Measurements from ENCODE around the gene SLC17A6. TPM values are rescaled to one million over a fixed set of nuclear protein-coding genes. Genes with fewer than 3 reads are reported as not detected.

Gene SLC17A6
- not detected for total RNA-seq
- long read RNA-seq, result 0 reads

DNA sequence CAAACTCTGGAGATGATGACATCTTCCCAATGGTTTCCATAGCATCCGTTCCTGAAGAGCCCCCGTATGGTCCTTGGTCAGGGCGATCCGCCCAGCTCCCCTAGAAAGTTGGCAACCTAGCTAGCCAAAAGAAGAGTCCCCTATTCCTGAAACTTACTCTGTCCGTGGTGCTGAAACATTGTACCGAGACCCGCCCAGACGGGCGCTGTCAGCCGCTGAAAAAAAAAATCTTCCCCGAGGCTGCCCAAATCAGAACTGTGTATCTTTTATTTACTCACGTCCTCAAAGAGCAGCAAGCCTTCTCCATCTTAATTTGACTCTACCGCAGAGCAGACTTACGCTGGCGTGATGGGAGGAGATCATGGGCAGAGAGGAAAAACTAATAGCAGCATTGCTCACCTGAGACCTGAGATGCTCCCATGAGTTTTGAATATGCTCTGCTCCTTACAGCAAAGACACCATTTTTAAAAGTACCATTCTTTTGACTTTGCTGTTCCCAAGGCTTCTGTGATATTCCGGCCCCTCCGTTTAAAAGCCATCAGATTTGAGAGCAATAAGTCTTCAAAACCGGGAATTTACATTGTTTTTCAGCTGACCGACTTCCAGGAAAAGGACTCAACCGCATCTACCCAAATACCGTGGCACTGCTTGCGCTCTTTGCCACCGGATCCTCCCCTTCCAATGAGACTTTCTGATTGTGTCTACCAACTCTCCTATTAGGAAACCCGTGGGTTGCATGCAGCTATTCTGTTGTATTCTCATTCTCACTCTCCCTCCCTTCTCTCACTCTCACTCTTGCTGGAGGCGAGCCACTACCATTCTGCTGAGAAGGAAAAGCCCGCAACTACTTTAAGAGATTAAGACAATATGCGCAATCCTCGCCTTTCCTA lies at the start of gene SLC17A6:
Gene SLC17A6 (plus strand): TSS at position 786 of the 890 bp plus-strand sequence. CDS start 153 bp downstream, outside the sequence.
- Histone ChIP-seq H3K27me3 (peaks cover 55% of the 10 kb centered on the region), H3K4me1 (no peaks in the 10 kb centered on the region), H3K4me3 (no peak within 1 kb of the TSS), H3K27ac (no peak within 1 kb of the TSS), H3K9me3 (no peaks in the 10 kb centered on the region), H3K36me3 (no peaks in the 10 kb centered on the region)
- ATAC-seq (peak; percentile 36), DNase-seq (no peak)
- TF ChIP-seq, protein P1, sequence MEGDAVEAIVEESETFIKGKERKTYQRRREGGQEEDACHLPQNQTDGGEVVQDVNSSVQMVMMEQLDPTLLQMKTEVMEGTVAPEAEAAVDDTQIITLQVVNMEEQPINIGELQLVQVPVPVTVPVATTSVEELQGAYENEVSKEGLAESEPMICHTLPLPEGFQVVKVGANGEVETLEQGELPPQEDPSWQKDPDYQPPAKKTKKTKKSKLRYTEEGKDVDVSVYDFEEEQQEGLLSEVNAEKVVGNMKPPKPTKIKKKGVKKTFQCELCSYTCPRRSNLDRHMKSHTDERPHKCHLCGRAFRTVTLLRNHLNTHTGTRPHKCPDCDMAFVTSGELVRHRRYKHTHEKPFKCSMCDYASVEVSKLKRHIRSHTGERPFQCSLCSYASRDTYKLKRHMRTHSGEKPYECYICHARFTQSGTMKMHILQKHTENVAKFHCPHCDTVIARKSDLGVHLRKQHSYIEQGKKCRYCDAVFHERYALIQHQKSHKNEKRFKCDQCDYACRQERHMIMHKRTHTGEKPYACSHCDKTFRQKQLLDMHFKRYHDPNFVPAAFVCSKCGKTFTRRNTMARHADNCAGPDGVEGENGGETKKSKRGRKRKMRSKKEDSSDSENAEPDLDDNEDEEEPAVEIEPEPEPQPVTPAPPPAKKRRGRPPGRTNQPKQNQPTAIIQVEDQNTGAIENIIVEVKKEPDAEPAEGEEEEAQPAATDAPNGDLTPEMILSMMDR (IDR thresholded peaks at IDR 0.05), result no peak
- intact Hi-C loops (cut with DNase I), result loop anchor here (10.0 kb wide), 1 partner anchor 447 kb away; no protein-coding TSS in a partner anchor

GRCh38 chr11:22302368-22302767 lies 35.8 kb upstream of the SLC17A6 start:
- ATAC-seq (no peak), DNase-seq (no peak)
- Histone ChIP-seq H3K27ac (no peak overlapping the region), H3K36me3 (no peaks in the 10 kb centered on the region), H3K9me3 (no peaks in the 10 kb centered on the region), H3K27me3 (no peaks in the 10 kb centered on the region), H3K4me3 (no peak overlapping the region), H3K4me1 (no peaks in the 10 kb centered on the region)
- intact Hi-C loops (cut with DNase I), result no loop called here
- TF ChIP-seq, protein P1 (IDR thresholded peaks at IDR 0.05), result no peak

DNA sequence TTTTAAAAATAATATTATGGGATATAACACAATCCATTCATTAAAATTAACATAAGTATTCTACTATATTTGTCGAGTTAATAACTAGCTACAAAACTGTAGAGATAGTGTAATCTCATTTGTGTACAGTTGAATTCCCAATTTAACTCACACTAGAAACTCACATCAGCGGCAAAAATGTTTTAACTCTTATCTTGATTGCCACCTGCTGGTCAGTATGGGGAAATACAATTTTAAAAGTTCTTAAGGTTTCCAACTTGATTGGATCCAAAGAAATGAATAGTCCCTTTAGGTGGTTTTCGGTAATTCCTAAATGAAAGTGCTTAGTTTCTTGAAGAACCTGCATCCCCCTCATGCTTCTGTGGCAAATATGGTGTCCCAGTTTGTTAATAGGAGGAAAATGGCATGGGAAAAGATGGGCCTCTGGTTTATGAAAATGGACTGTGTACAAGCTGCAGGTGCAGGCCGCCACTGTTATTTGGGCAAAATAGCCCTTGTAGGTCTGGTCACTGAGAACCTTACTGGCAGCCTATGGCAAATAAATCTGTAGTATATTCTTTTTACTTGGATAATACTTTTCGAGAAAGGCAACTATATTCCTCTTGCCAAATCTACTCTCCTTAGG lies 33.7 kb upstream of the SLC17A6 start:
- H3K36me3 ChIP-seq, result no peaks in the 10 kb centered on the region
- no peaks in the 10 kb centered on the region for H3K4me1 ChIP-seq
- TF ChIP-seq, protein P1 (IDR thresholded peaks at IDR 0.05), result peak; percentile 74
- H3K27ac ChIP-seq, result no peak overlapping the region
- H3K9me3 ChIP-seq, result no peaks in the 10 kb centered on the region
- intact Hi-C loops (cut with DNase I), result no loop called here
- DNase-seq (no peak), ATAC-seq (peak; percentile 48)
- no peak overlapping the region for H3K4me3 ChIP-seq
- H3K27me3 ChIP-seq, result peaks cover 6% of the 10 kb centered on the region

DNA sequence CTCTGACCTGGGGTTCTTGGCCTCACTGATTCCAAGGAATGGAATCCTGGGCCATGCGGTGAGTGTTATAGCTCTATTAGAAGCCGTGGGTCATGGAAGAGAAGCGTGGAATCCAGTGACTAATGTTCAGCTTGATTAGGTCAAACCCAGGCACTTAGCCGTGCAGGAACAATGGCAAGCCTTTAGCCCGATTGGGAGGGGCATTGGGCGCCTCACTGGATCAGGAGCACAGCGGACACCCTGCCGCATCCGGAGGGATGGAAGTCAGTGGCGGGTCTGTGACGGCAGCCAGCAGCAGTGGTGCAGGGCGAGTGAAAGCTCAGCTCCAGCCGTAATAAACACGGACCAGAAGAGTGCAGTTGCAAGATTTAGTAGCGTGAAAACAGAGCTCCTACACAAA lies 20.5 kb upstream of the SLC17A6 start:
- H3K27ac ChIP-seq, result no peak overlapping the region
- ATAC-seq (no peak), DNase-seq (no peak)
- no peaks in the 10 kb centered on the region for H3K9me3 ChIP-seq
- H3K36me3 ChIP-seq, result no peaks in the 10 kb centered on the region
- no peak overlapping the region for H3K4me3 ChIP-seq
- no peaks in the 10 kb centered on the region for H3K27me3 ChIP-seq
- TF ChIP-seq, protein P1 (IDR thresholded peaks at IDR 0.05), result no peak
- H3K4me1 ChIP-seq, result no peaks in the 10 kb centered on the region
- intact Hi-C loops (cut with DNase I), result no loop called here

DNA sequence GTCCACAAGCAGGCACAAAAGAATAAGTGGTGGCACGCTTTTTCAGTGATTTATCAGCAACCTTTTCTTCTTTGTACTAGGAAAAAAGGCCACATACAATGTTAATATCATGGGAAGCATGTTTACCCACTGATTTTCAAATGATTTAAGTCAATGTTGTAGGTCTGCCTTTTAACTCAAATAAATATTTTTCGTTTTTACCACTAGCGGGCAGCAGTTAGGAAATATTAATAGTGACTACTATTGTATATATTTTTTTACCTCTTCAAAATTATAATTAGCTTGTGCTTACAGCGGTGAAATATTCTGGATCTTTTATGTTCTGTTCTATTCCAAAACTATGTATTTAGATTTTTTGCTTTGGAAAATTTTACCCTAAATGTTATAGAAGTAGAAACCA lies 6.4 kb upstream of the SLC17A6 start:
- Histone ChIP-seq H3K4me1 (no peaks in the 10 kb centered on the region), H3K36me3 (no peaks in the 10 kb centered on the region), H3K27me3 (no peaks in the 10 kb centered on the region), H3K27ac (no peak overlapping the region), H3K4me3 (no peak overlapping the region), H3K9me3 (no peaks in the 10 kb centered on the region)
- ATAC-seq, result no peak
- TF ChIP-seq, protein P1 (IDR thresholded peaks at IDR 0.05), result no peak
- intact Hi-C loops (cut with DNase I), result loop anchor here (10.0 kb wide), 1 partner anchor 453 kb away; no protein-coding TSS in a partner anchor
- DNase-seq, result no peak

All from upper lobe of right lung (tissue), 1 donor.